WTC11 (cell line): Measurements from ENCODE around the gene ZFYVE28.

Source experiments
- GABPB1 ChIP-seq: sonication (generic); formaldehyde crosslinking; IDR thresholded peaks from 2 replicates; pipeline ENCODE4 v1.8.1; 2023; ENCODE audit warnings: mild to moderate bottlenecking, missing genetic modification reagents
- MAX ChIP-seq: sonication (generic); formaldehyde crosslinking; IDR thresholded peaks from 2 replicates; pipeline ENCODE4 v1.8.0; 2022; ENCODE audit warnings: mild to moderate bottlenecking, missing genetic modification reagents
- PRDM15 ChIP-seq: sonication (generic); formaldehyde crosslinking; IDR thresholded peaks from 2 replicates; pipeline ENCODE4 v1.8.0; 2022; ENCODE audit warnings: missing genetic modification reagents
- TCF7 ChIP-seq: sonication (generic); formaldehyde crosslinking; IDR thresholded peaks from 2 replicates; pipeline ENCODE4 v1.8.0; 2022; ENCODE audit warnings: mild to moderate bottlenecking, low read depth, missing genetic modification reagents, moderate library complexity
- TEAD4 ChIP-seq: sonication (generic); formaldehyde crosslinking; IDR thresholded peaks from 2 replicates; pipeline ENCODE4 v1.8.0; 2022; ENCODE audit warnings: mild to moderate bottlenecking, missing genetic modification reagents
- ZNF263 ChIP-seq: sonication (generic); formaldehyde crosslinking; IDR thresholded peaks from 2 replicates; pipeline ENCODE4 v1.8.1; 2022; ENCODE audit warnings: low read depth, mild to moderate bottlenecking, moderate library complexity, missing genetic modification reagents
- TF ChIP-seq, protein P1 (sequence below): fragments of 200-600 bp; IDR thresholded peaks from 2 replicates; pipeline ENCODE4 v1.8.0; 2022; ENCODE audit warnings: antibody characterized with exemption
- TF ChIP-seq, protein P2 (sequence below): sonication (generic); formaldehyde crosslinking; conservative IDR thresholded peaks from 2 replicates; pipeline ENCODE4 v1.8.1; 2022; ENCODE audit warnings: mild to moderate bottlenecking, missing genetic modification reagents
- TF ChIP-seq, protein P3 (sequence below): sonication (generic); formaldehyde crosslinking; IDR thresholded peaks from 2 replicates; pipeline ENCODE4 v1.8.1; 2022; ENCODE audit warnings: low read depth, missing genetic modification reagents, borderline replicate concordance
- TF ChIP-seq, protein P4 (sequence below): sonication (generic); formaldehyde crosslinking; IDR thresholded peaks from 2 replicates; pipeline ENCODE4 v1.8.1; 2023; ENCODE audit warnings: mild to moderate bottlenecking, moderate library complexity, missing genetic modification reagents

GRCh38 chr4:2289311-2289954, 129.0 kb downstream of the ZFYVE28 start:
- TF ChIP-seq, protein P1, sequence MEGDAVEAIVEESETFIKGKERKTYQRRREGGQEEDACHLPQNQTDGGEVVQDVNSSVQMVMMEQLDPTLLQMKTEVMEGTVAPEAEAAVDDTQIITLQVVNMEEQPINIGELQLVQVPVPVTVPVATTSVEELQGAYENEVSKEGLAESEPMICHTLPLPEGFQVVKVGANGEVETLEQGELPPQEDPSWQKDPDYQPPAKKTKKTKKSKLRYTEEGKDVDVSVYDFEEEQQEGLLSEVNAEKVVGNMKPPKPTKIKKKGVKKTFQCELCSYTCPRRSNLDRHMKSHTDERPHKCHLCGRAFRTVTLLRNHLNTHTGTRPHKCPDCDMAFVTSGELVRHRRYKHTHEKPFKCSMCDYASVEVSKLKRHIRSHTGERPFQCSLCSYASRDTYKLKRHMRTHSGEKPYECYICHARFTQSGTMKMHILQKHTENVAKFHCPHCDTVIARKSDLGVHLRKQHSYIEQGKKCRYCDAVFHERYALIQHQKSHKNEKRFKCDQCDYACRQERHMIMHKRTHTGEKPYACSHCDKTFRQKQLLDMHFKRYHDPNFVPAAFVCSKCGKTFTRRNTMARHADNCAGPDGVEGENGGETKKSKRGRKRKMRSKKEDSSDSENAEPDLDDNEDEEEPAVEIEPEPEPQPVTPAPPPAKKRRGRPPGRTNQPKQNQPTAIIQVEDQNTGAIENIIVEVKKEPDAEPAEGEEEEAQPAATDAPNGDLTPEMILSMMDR: no peak
- TF ChIP-seq MAX (no peak), TEAD4 (CRISPR knock-in tag) (no peak), PRDM15 (CRISPR knock-in tag) (no peak), TCF7 (no peak), GABPB1 (CRISPR knock-in tag) (no peak), ZNF263 (CRISPR knock-in tag) (no peak)
- TF ChIP-seq, protein P2, sequence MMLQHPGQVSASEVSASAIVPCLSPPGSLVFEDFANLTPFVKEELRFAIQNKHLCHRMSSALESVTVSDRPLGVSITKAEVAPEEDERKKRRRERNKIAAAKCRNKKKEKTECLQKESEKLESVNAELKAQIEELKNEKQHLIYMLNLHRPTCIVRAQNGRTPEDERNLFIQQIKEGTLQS (CRISPR knock-in tag): no peak
- TF ChIP-seq, protein P3, sequence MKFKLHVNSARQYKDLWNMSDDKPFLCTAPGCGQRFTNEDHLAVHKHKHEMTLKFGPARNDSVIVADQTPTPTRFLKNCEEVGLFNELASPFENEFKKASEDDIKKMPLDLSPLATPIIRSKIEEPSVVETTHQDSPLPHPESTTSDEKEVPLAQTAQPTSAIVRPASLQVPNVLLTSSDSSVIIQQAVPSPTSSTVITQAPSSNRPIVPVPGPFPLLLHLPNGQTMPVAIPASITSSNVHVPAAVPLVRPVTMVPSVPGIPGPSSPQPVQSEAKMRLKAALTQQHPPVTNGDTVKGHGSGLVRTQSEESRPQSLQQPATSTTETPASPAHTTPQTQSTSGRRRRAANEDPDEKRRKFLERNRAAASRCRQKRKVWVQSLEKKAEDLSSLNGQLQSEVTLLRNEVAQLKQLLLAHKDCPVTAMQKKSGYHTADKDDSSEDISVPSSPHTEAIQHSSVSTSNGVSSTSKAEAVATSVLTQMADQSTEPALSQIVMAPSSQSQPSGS (CRISPR knock-in tag): no peak
- TF ChIP-seq, protein P4, sequence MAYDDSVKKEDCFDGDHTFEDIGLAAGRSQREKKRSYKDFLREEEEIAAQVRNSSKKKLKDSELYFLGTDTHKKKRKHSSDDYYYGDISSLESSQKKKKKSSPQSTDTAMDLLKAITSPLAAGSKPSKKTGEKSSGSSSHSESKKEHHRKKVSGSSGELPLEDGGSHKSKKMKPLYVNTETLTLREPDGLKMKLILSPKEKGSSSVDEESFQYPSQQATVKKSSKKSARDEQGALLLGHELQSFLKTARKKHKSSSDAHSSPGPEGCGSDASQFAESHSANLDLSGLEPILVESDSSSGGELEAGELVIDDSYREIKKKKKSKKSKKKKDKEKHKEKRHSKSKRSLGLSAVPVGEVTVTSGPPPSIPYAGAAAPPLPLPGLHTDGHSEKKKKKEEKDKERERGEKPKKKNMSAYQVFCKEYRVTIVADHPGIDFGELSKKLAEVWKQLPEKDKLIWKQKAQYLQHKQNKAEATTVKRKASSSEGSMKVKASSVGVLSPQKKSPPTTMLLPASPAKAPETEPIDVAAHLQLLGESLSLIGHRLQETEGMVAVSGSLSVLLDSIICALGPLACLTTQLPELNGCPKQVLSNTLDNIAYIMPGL (CRISPR knock-in tag): no peak
